Natural killer cell (primary cell): Measurements from ENCODE around the gene SGCA. TPM values are rescaled to one million over a fixed set of nuclear protein-coding genes. Genes with fewer than 3 reads are reported as not detected.

Experiments
- ATAC-seq, 3 donors: fragments of 150-1000 bp in 2 of 3; fragments of 200-7000 bp in 1 of 3; cut with Tn5 transposase; 1 replicate in 1 of 3; 2 replicates in 2 of 3; pipeline ENCODE4 v1.10.0; 2021; ENCODE audit warnings: mild to moderate bottlenecking in 2 of 3, moderate library complexity in 2 of 3
- DNase-seq, 2 donors: peaks; one replicate each; pipeline versions ENCODE4 v3.0.0 to v3.0.0-alpha.2; 2013 to 2021; ENCODE audit warnings: mixed read lengths in 1 of 2
- H3K27ac ChIP-seq: one replicate; pipeline ENCODE4 v1.5.1; 2013; ENCODE audit warnings: mild to moderate bottlenecking, low read length
- H3K27me3 ChIP-seq: one replicate; pipeline ENCODE4 v1.6.1; 2013; ENCODE audit warnings: low read length; ENCODE audit not compliant: control insufficient read depth, insufficient read depth
- H3K36me3 ChIP-seq: one replicate; pipeline ENCODE4 v1.6.1; 2013; ENCODE audit warnings: low read length; ENCODE audit not compliant: control insufficient read depth, insufficient read depth
- H3K4me1 ChIP-seq: one replicate; pipeline ENCODE4 v1.6.1; 2013; ENCODE audit warnings: low read length; ENCODE audit not compliant: control insufficient read depth, insufficient read depth
- H3K4me3 ChIP-seq: one replicate; pipeline ENCODE4 v1.5.1; 2013; ENCODE audit warnings: low read length
- H3K9me3 ChIP-seq: one replicate; pipeline ENCODE4 v1.6.1; 2013; ENCODE audit warnings: low read length; ENCODE audit not compliant: control insufficient read depth, insufficient read depth
- H3K27ac Mint-ChIP-seq, 2 donors: one replicate each; pipeline ENCODE4 v1.8.0; 2022; ENCODE audit warnings: mild to moderate bottlenecking in 2 of 2, mixed read lengths in 2 of 2, moderate library complexity in 1 of 2
- H3K27me3 Mint-ChIP-seq, 2 donors: one replicate each; pipeline ENCODE4 v1.8.0; 2022; ENCODE audit warnings: low read depth in 2 of 2, mixed read lengths in 2 of 2
- H3K36me3 Mint-ChIP-seq: one replicate; pipeline ENCODE4 v1.8.0; 2022; ENCODE audit warnings: mixed read lengths
- H3K4me1 Mint-ChIP-seq, 2 donors: one replicate each; pipeline ENCODE4 v1.8.0; 2022; ENCODE audit warnings: mixed read lengths in 2 of 2
- H3K4me3 Mint-ChIP-seq: one replicate; pipeline ENCODE4 v1.8.0; 2022; ENCODE audit warnings: mild to moderate bottlenecking, moderate library complexity, mixed read lengths
- H3K9me3 Mint-ChIP-seq, 2 donors: one replicate each; pipeline ENCODE4 v1.8.0; 2022; ENCODE audit warnings: mixed read lengths in 2 of 2
- WGBS: methylation state at CpG from one replicate; pipeline ENCODE4 v1.1.7; 2013; ENCODE audit warnings: missing lambda C conversion rate; ENCODE audit not compliant: insufficient coverage; 5-methylcytosine and 5-hydroxymethylcytosine counted together
- intact Hi-C: fragments of 100-400 bp; cut with micrococcal nuclease; formaldehyde crosslinking; loops from one replicate; pipeline ENCODE4 v1.14.2; 2022
- total RNA-seq, 4 donors: library from RNA; stranded (reverse); fragments of 120-200 nt in 1 of 4; gene quantifications; one replicate each; pipeline versions ENCODE4 v1.2.3 to v1.2.4, GENCODE V29; 2013 to 2022
- TF ChIP-seq, protein P1 (sequence below): fragments of 200-600 bp; IDR thresholded peaks from one replicate; pipeline ENCODE4 v1.8.0; 2022; ENCODE audit warnings: antibody characterized with exemption

Gene SGCA
- total RNA-seq, 3 donors from 2014 or later (not counting 1 experiment from before 2014, with no cell fraction given), result not detected

DNA sequence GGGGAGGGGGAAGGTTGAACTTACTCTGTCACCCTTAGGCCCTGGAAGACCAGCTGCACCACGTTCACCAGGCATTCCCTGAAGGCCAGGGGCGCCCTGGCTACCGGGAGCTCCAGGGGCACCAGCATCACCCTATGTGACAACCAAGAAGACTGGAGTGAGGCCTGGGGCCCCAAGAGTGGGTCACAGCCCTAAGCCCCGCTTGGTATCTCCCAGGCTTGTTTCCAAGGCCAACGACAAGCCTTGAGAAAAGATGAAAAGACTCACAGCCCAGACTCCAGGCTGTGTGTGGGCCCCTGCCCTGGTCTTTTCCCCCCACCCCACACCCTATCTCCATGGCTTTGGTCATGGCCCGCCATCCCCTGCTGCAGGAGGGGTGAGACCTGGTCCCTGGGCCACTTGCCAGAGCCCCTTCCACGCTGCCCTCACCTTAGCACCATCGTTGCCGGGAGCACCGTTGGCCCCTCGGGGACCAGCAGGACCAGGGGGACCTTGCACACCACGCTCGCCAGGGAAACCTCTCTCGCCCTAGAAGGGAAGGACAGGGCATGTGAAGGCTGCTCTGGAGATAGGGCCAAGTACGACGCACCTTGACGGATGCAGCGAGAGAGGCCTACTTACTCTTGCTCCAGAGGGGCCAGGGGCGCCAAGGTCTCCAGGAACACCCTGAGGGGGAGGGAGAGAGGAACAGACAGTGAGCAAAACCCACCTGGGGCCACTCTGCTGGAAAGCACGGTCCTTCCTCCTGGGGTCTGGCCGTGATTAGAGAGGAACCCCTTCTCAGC lies 25.7 kb downstream of the SGCA start:
- no peak overlapping the region for H3K4me3 ChIP-seq
- H3K27me3 Mint-ChIP-seq, result peaks cover 4% of the 10 kb centered on the region in 2 donors
- intact Hi-C loops, result no loop called here
- ATAC-seq (no peak), DNase-seq (no peak)
- H3K27ac ChIP-seq, result no peak overlapping the region
- no peaks in the 10 kb centered on the region for H3K9me3 ChIP-seq
- H3K27ac Mint-ChIP-seq, result no peak overlapping the region
- H3K4me3 Mint-ChIP-seq, result no peak overlapping the region
- H3K9me3 Mint-ChIP-seq, result no peaks in the 10 kb centered on the region
- no peaks in the 10 kb centered on the region for H3K27me3 ChIP-seq
- TF ChIP-seq, protein P1, sequence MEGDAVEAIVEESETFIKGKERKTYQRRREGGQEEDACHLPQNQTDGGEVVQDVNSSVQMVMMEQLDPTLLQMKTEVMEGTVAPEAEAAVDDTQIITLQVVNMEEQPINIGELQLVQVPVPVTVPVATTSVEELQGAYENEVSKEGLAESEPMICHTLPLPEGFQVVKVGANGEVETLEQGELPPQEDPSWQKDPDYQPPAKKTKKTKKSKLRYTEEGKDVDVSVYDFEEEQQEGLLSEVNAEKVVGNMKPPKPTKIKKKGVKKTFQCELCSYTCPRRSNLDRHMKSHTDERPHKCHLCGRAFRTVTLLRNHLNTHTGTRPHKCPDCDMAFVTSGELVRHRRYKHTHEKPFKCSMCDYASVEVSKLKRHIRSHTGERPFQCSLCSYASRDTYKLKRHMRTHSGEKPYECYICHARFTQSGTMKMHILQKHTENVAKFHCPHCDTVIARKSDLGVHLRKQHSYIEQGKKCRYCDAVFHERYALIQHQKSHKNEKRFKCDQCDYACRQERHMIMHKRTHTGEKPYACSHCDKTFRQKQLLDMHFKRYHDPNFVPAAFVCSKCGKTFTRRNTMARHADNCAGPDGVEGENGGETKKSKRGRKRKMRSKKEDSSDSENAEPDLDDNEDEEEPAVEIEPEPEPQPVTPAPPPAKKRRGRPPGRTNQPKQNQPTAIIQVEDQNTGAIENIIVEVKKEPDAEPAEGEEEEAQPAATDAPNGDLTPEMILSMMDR, result no peak
- H3K36me3 ChIP-seq, result peaks cover 7% of the 10 kb centered on the region
- no peaks in the 10 kb centered on the region for H3K4me1 Mint-ChIP-seq
- H3K4me1 ChIP-seq, result peaks cover 4% of the 10 kb centered on the region
- H3K36me3 Mint-ChIP-seq, result no peaks in the 10 kb centered on the region
- WGBS, result 86% methylated on average over 21 of the region's 21 CpGs

DNA sequence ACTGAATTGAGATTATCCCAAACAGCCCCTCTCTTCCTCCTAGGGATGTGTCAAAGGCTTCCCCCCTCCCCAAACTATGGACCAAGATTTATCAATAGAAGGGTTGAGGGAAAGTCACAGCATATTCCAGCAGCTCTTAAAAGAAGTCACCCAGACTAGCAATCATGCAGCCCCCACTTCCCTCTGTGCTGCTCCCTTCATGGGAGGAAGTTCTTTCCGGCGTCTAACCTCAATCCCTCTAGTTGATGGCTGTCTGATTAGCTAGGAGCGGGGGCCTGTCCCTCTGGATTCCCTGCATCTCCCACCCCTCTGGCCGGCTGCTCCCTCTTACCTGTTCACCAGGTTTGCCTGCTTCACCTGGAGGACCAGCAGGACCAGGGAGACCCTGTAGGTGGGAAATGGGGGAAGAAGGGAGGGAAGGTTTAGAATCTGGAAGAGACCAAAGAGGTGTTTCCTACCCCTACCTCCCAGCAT lies 26.4 kb downstream of the SGCA start:
- no peak for DNase-seq
- H3K4me3 ChIP-seq, result no peak overlapping the region
- no peak for ATAC-seq
- H3K27ac Mint-ChIP-seq, result no peak overlapping the region
- H3K36me3 ChIP-seq, result peaks cover 4% of the 10 kb centered on the region
- no peak overlapping the region for H3K27ac ChIP-seq
- no peaks in the 10 kb centered on the region for H3K4me1 Mint-ChIP-seq
- no peaks in the 10 kb centered on the region for H3K27me3 ChIP-seq
- no peaks in the 10 kb centered on the region for H3K36me3 Mint-ChIP-seq
- 95% methylated on average over 3 of the region's 4 CpGs for WGBS
- H3K27me3 Mint-ChIP-seq, result peaks cover 4 to 11% of the 10 kb centered on the region in 2 donors
- intact Hi-C loops, result no loop called here
- H3K4me3 Mint-ChIP-seq, result no peak overlapping the region
- H3K4me1 ChIP-seq, result no peaks in the 10 kb centered on the region
- H3K9me3 Mint-ChIP-seq, result no peaks in the 10 kb centered on the region
- TF ChIP-seq, protein P1, result no peak
- no peaks in the 10 kb centered on the region for H3K9me3 ChIP-seq

DNA sequence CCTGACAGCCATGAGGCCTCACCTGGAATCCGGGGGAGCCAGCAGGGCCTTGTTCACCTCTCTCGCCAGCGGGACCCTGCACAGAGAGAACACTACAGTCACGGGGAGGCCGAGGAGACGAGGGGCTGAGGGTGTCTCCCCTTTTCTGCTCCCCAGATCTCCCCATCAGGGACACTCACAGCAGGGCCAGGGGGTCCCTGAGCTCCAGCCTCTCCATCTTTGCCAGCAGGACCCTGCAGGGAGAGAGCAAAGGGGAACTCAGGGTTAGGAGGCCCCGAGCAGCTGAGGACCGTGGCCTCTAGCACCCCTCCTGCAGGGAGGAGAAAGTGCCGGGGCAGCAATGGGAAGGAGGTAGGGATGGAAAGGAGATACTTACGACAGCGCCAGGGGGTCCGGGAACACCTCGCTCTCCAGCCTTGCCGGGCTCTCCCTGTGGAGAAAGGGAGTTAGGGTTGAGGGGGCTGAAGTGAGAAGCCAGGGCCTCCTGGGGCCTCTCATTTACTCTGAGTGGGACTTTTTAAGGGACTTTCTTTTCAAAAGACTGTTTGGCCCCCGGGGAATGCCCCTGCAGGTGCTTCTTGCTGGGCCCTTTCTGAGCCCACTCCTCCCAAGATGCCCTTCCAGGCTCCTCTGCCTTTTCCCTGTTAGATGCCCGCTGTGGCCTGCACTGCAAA lies 26.9 kb downstream of the SGCA start:
- Histone ChIP-seq H3K27ac (no peak overlapping the region), H3K9me3 (no peaks in the 10 kb centered on the region), H3K4me1 (no peaks in the 10 kb centered on the region), H3K4me3 (no peak overlapping the region), H3K27me3 (no peaks in the 10 kb centered on the region), H3K36me3 (peaks cover 4% of the 10 kb centered on the region)
- Mint-ChIP-seq H3K4me3 (no peak overlapping the region), H3K36me3 (no peaks in the 10 kb centered on the region), H3K9me3 (no peaks in the 10 kb centered on the region), H3K4me1 (no peaks in the 10 kb centered on the region), H3K27me3 (peaks cover 9 to 16% of the 10 kb centered on the region in 2 donors), H3K27ac (no peak overlapping the region)
- ATAC-seq, result no peak
- intact Hi-C loops, result no loop called here
- 81% methylated on average over 16 of the region's 16 CpGs for WGBS
- TF ChIP-seq, protein P1, result no peak
- DNase-seq, result no peak
